Measurements from ENCODE around the gene CFAP97D1.

The CFAP97D1 gene

DNA sequence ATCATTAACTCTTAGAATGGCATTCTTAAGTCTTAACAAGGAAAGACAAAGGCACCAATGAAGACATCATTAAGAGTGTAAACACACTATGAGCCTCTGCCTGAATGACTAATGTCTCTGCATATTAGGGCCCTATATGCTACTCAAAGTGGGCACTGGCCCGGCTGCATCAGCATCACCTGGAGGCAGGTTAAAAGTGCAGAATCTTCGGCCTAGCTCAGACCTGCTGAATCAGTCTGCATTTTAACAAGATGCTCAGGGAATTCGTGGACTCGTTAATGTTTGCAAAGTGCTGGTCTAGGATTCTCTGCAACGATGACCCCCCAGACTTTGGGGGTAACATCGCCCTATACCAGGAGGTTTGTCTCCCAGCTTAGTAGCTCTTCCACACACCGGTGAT lies 46.0 kb downstream of the CFAP97D1 start:
- no peak for DNase-seq (ENCODE audit: low read depth in 2 of 2)

- no peak for DNase-seq (ENCODE audit: low read depth in 2 of 2)
Measured at GRCh38 chr17:43827596-43827995, 47.4 kb downstream of the CFAP97D1 start.

DNA sequence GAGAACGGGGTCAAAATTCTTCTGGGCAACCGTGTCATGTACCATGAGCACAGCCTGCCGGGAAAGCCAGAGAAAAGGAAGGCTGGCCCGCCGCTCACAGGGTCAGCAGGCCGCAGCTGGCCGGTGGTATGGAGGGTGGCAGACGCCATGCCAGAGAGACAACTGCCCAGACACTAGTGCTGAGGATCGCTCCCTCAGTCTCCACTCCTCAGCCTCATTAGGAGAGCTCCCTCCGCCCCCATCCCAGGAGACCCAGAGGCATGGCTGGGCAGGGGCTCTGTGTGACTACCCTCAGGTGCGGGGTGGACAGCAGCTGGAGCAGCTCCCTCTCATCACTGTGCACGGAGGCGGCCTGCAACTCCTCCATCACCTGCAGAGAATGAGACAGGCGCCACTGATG lies 49.5 kb downstream of the CFAP97D1 start:
- DNase-seq (ENCODE audit: low read depth in 2 of 2) = no peak

- DNase-seq (ENCODE audit: low read depth in 2 of 2) = no peak
Measured at GRCh38 chr17:43830510-43831140, 50.4 kb downstream of the CFAP97D1 start.

GRCh38 chr17:43831633-43832032 lies 51.4 kb downstream of the CFAP97D1 start:
- DNase-seq (ENCODE audit: low read depth in 2 of 2) = no peak

GRCh38 chr17:43832168-43832975 lies 52.1 kb downstream of the CFAP97D1 start:
- DNase-seq (ENCODE audit: low read depth in 2 of 2) = no peak

GRCh38 chr17:43832976-43833829 lies 53.0 kb downstream of the CFAP97D1 start, which contains the start of gene MPP3:
TSS of gene MPP3 (minus strand) at chr17:43833146. CDS start at chr17:43831906, 1,240 bp downstream.
- peak in 1 of 2 donors; percentile 16 for DNase-seq (ENCODE audit: low read depth in 2 of 2)

GRCh38 chr17:43834106-43834505 lies 53.9 kb downstream of the CFAP97D1 start:
- DNase-seq (ENCODE audit: low read depth in 2 of 2) = no peak
